ENCODE measurements around the gene LCORL. TPM values are rescaled to one million over a fixed set of nuclear protein-coding genes. Genes with fewer than 3 reads are reported as not detected.

Gene LCORL
- total RNA-seq, 3 donors from 2014 or later (not counting 1 experiment from before 2014, with no cell fraction given), result 19.9 to 28.4 (median 26.4) TPM

- TF ChIP-seq, protein P1, sequence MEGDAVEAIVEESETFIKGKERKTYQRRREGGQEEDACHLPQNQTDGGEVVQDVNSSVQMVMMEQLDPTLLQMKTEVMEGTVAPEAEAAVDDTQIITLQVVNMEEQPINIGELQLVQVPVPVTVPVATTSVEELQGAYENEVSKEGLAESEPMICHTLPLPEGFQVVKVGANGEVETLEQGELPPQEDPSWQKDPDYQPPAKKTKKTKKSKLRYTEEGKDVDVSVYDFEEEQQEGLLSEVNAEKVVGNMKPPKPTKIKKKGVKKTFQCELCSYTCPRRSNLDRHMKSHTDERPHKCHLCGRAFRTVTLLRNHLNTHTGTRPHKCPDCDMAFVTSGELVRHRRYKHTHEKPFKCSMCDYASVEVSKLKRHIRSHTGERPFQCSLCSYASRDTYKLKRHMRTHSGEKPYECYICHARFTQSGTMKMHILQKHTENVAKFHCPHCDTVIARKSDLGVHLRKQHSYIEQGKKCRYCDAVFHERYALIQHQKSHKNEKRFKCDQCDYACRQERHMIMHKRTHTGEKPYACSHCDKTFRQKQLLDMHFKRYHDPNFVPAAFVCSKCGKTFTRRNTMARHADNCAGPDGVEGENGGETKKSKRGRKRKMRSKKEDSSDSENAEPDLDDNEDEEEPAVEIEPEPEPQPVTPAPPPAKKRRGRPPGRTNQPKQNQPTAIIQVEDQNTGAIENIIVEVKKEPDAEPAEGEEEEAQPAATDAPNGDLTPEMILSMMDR (IDR thresholded peaks at IDR 0.05), result no peak
- peaks cover 17% of the 10 kb centered on the region for H3K4me1 ChIP-seq (ENCODE audit: control insufficient read depth, insufficient read depth, low read length)
- ATAC-seq (peak; percentile 91 to 98 (median 94)), DNase-seq (peak; percentile 99)
- no peaks in the 10 kb centered on the region for H3K9me3 ChIP-seq (ENCODE audit: control insufficient read depth, insufficient read depth, low read length)
- H3K36me3 ChIP-seq (ENCODE audit: control insufficient read depth, insufficient read depth, low read length), result peaks cover 3% of the 10 kb centered on the region
- peak within 1 kb of the TSS; percentile 99 for H3K4me3 ChIP-seq (ENCODE audit: low read length)
- Mint-ChIP-seq H3K27me3 (ENCODE audit: low read depth in 2 of 2) (no peaks in the 10 kb centered on the region), H3K9me3 (no peaks in the 10 kb centered on the region), H3K27ac (peak within 1 kb of the TSS; percentile 99 to 100), H3K4me3 (peak within 1 kb of the TSS; percentile 94), H3K36me3 (no peaks in the 10 kb centered on the region), H3K4me1 (peaks cover 58 to 61% of the 10 kb centered on the region in 2 donors)
- intact Hi-C loops (cut with micrococcal nuclease), result loop anchor here (1.0 to 5.0 kb wide), 4 partner anchors 43 to 233 kb away; partner anchors contain the start of genes LAP3 and MED28
- H3K27ac ChIP-seq (ENCODE audit: low read length), result peak within 1 kb of the TSS; percentile 99
- WGBS (ENCODE audit: insufficient coverage), result under 1% methylated on average over 69 of the region's 69 CpGs
- no peaks in the 10 kb centered on the region for H3K27me3 ChIP-seq (ENCODE audit: control insufficient read depth, insufficient read depth, low read length)
These were observed 211.1 kb downstream of the LCORL start, which contains the start of the genes DCAF16 and NCAPG for GRCh38 chr4:17810260-17811077. Gene DCAF16, minus strand, starts transcription at chr4:17810757. Its CDS starts 6,616 bp downstream, at chr4:17804141. Gene NCAPG, plus strand, starts transcription at chr4:17810979. Its CDS starts 99 bp downstream, at chr4:17811078.

DNA sequence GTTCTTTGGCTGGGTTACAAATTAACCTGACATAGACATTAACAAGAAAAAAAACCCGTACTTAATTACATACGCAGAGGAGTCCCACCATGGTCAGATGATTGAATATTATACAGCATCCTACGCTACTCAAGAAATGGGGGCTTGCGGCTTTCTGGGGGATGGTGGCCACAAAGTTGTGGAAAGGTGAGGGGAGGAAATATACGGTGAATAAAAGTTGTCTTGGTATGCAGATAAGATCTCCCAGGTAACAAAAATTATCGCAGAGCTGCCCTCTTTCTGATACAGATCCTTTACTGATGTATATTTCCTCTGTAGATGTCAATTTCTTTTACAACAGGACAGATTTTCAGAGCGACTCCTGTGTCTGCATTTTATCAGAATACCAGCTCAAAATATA lies 211.9 kb downstream of the LCORL start:
- Mint-ChIP-seq H3K27ac (peak overlapping the region; percentile 99 to 100), H3K36me3 (no peaks in the 10 kb centered on the region), H3K27me3 (ENCODE audit: low read depth in 2 of 2) (no peaks in the 10 kb centered on the region), H3K4me3 (peak overlapping the region; percentile 94), H3K4me1 (peaks cover 58 to 65% of the 10 kb centered on the region in 2 donors), H3K9me3 (no peaks in the 10 kb centered on the region)
- TF ChIP-seq, protein P1 (IDR thresholded peaks at IDR 0.05), result no peak
- peak overlapping the region; percentile 99 for H3K27ac ChIP-seq (ENCODE audit: low read length)
- no peaks in the 10 kb centered on the region for H3K9me3 ChIP-seq (ENCODE audit: control insufficient read depth, insufficient read depth, low read length)
- peak overlapping the region; percentile 99 for H3K4me3 ChIP-seq (ENCODE audit: low read length)
- intact Hi-C loops (cut with micrococcal nuclease), result loop anchor here (1.0 to 5.0 kb wide), 4 partner anchors 42 to 232 kb away; partner anchors contain the start of genes LAP3 and MED28
- H3K4me1 ChIP-seq (ENCODE audit: control insufficient read depth, insufficient read depth, low read length), result peaks cover 17% of the 10 kb centered on the region
- ATAC-seq (no peak), DNase-seq (peak in 1 of 2 donors; percentile 28)
- no peaks in the 10 kb centered on the region for H3K27me3 ChIP-seq (ENCODE audit: control insufficient read depth, insufficient read depth, low read length)
- WGBS (ENCODE audit: insufficient coverage), result 0% methylated on average over 3 of the region's 7 CpGs
- peaks cover 5% of the 10 kb centered on the region for H3K36me3 ChIP-seq (ENCODE audit: control insufficient read depth, insufficient read depth, low read length)

DNA sequence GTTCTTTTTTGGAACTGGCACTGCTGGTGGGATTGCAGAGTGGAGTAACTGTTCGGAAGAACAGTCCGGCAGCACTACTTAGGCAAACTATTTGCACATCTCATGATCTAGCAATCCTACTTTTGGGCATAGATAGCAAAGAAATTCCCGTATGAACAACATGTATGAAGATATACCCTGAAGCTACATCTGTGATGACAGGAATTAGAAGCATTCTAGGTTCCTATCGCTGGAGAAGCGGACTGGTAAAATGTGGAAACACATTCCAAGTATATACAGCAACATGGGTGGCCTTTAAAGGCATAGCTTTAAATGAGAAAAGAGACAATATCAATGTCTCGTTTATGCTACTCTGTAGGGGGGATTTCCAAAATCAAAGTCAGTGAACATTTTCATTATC lies 214.1 kb downstream of the LCORL start:
- Mint-ChIP-seq H3K36me3 (no peaks in the 10 kb centered on the region), H3K4me3 (peak overlapping the region; percentile 94), H3K27me3 (ENCODE audit: low read depth in 2 of 2) (no peaks in the 10 kb centered on the region), H3K4me1 (peaks cover 58 to 65% of the 10 kb centered on the region in 2 donors), H3K9me3 (no peaks in the 10 kb centered on the region), H3K27ac (peak overlapping the region; percentile 99 to 100)
- H3K9me3 ChIP-seq (ENCODE audit: control insufficient read depth, insufficient read depth, low read length), result no peaks in the 10 kb centered on the region
- peaks cover 27% of the 10 kb centered on the region for H3K36me3 ChIP-seq (ENCODE audit: control insufficient read depth, insufficient read depth, low read length)
- no peak overlapping the region for H3K27ac ChIP-seq (ENCODE audit: low read length)
- WGBS (ENCODE audit: insufficient coverage), result 87% methylated on average over 6 of the region's 6 CpGs
- H3K4me1 ChIP-seq (ENCODE audit: control insufficient read depth, insufficient read depth, low read length), result peaks cover 17% of the 10 kb centered on the region
- no peaks in the 10 kb centered on the region for H3K27me3 ChIP-seq (ENCODE audit: control insufficient read depth, insufficient read depth, low read length)
- intact Hi-C loops (cut with micrococcal nuclease), result no loop called here
- ATAC-seq (no peak), DNase-seq (no peak)
- TF ChIP-seq, protein P1 (IDR thresholded peaks at IDR 0.05), result no peak
- no peak overlapping the region for H3K4me3 ChIP-seq (ENCODE audit: low read length)
